ENCODE data around the gene TIGD6. TPM values are rescaled to one million over a fixed set of nuclear protein-coding genes. Genes with fewer than 3 reads are reported as not detected.

Gene TIGD6
- total RNA-seq, 1 experiment from 2014 or later = 2.1 TPM

DNA sequence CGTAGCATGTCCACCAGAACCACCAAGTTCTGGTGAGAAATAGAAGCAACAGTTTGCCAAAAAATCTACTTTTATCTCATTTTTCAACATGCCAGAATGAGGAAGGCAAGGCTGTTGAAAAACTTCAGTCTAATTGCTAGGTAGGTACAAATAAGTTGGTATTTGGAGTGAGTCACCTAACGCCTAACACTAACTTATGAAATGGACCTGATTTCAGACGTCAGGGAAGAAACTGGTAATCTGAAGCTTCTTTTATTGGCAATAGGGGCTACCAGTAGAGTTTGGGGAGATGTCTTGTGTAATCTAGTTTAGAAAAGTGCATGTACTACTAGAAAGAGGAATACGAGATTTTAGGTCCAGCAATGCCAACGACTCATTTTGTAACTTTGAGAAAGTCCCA lies 51.5 kb downstream of the TIGD6 start (continued):
- TF ChIP-seq, protein P1, sequence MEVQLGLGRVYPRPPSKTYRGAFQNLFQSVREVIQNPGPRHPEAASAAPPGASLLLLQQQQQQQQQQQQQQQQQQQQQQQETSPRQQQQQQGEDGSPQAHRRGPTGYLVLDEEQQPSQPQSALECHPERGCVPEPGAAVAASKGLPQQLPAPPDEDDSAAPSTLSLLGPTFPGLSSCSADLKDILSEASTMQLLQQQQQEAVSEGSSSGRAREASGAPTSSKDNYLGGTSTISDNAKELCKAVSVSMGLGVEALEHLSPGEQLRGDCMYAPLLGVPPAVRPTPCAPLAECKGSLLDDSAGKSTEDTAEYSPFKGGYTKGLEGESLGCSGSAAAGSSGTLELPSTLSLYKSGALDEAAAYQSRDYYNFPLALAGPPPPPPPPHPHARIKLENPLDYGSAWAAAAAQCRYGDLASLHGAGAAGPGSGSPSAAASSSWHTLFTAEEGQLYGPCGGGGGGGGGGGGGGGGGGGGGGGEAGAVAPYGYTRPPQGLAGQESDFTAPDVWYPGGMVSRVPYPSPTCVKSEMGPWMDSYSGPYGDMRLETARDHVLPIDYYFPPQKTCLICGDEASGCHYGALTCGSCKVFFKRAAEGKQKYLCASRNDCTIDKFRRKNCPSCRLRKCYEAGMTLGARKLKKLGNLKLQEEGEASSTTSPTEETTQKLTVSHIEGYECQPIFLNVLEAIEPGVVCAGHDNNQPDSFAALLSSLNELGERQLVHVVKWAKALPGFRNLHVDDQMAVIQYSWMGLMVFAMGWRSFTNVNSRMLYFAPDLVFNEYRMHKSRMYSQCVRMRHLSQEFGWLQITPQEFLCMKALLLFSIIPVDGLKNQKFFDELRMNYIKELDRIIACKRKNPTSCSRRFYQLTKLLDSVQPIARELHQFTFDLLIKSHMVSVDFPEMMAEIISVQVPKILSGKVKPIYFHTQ (CRISPR knock-in tag; IDR thresholded peaks at IDR 0.05) = no peak
- TF ChIP-seq FOXK1 (CRISPR knock-in tag; IDR thresholded peaks at IDR 0.05) (no peak), IRF1 (CRISPR knock-in tag; IDR thresholded peaks at IDR 0.05) (no peak), ZNF671 (CRISPR knock-in tag; IDR thresholded peaks at IDR 0.05) (no peak), ZNF416 (CRISPR knock-in tag; IDR thresholded peaks at IDR 0.05) (no peak)
- TF ChIP-seq, protein P2, sequence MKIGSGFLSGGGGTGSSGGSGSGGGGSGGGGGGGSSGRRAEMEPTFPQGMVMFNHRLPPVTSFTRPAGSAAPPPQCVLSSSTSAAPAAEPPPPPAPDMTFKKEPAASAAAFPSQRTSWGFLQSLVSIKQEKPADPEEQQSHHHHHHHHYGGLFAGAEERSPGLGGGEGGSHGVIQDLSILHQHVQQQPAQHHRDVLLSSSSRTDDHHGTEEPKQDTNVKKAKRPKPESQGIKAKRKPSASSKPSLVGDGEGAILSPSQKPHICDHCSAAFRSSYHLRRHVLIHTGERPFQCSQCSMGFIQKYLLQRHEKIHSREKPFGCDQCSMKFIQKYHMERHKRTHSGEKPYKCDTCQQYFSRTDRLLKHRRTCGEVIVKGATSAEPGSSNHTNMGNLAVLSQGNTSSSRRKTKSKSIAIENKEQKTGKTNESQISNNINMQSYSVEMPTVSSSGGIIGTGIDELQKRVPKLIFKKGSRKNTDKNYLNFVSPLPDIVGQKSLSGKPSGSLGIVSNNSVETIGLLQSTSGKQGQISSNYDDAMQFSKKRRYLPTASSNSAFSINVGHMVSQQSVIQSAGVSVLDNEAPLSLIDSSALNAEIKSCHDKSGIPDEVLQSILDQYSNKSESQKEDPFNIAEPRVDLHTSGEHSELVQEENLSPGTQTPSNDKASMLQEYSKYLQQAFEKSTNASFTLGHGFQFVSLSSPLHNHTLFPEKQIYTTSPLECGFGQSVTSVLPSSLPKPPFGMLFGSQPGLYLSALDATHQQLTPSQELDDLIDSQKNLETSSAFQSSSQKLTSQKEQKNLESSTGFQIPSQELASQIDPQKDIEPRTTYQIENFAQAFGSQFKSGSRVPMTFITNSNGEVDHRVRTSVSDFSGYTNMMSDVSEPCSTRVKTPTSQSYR (CRISPR knock-in tag; IDR thresholded peaks at IDR 0.05) = no peak
- TF ChIP-seq, protein P3, sequence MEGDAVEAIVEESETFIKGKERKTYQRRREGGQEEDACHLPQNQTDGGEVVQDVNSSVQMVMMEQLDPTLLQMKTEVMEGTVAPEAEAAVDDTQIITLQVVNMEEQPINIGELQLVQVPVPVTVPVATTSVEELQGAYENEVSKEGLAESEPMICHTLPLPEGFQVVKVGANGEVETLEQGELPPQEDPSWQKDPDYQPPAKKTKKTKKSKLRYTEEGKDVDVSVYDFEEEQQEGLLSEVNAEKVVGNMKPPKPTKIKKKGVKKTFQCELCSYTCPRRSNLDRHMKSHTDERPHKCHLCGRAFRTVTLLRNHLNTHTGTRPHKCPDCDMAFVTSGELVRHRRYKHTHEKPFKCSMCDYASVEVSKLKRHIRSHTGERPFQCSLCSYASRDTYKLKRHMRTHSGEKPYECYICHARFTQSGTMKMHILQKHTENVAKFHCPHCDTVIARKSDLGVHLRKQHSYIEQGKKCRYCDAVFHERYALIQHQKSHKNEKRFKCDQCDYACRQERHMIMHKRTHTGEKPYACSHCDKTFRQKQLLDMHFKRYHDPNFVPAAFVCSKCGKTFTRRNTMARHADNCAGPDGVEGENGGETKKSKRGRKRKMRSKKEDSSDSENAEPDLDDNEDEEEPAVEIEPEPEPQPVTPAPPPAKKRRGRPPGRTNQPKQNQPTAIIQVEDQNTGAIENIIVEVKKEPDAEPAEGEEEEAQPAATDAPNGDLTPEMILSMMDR (IDR thresholded peaks at IDR 0.05) = no peak
- TF ChIP-seq, protein P4, sequence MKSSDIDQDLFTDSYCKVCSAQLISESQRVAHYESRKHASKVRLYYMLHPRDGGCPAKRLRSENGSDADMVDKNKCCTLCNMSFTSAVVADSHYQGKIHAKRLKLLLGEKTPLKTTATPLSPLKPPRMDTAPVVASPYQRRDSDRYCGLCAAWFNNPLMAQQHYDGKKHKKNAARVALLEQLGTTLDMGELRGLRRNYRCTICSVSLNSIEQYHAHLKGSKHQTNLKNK (CRISPR knock-in tag; IDR thresholded peaks at IDR 0.05) = no peak

GRCh38 chr5:149946118-149946517 lies 54.3 kb downstream of the TIGD6 start:
- no peaks in the 10 kb centered on the region for H3K27me3 Mint-ChIP-seq (ENCODE audit: low read depth)
- H3K27ac Mint-ChIP-seq = no peak overlapping the region
- H3K36me3 Mint-ChIP-seq = no peaks in the 10 kb centered on the region
- ChIA-PET CTCF (interaction anchor here (0.7 to 1.1 kb wide), 2 partner anchors 14 to 44 kb away, joined by 3 read pairs; no protein-coding TSS in a partner anchor), POLR2A (no interaction called here)
- H3K4me3 Mint-ChIP-seq = no peak overlapping the region
- ATAC-seq (no peak), DNase-seq (ENCODE audit: low spot score) (no peak)
- TF ChIP-seq, protein P5, sequence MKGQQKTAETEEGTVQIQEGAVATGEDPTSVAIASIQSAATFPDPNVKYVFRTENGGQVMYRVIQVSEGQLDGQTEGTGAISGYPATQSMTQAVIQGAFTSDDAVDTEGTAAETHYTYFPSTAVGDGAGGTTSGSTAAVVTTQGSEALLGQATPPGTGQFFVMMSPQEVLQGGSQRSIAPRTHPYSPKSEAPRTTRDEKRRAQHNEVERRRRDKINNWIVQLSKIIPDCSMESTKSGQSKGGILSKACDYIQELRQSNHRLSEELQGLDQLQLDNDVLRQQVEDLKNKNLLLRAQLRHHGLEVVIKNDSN (CRISPR knock-in tag; IDR thresholded peaks at IDR 0.05) = no peak
- no peak for TF ChIP-seq ZNF423 (CRISPR knock-in tag; IDR thresholded peaks at IDR 0.05)
- TF ChIP-seq PREB (CRISPR knock-in tag; IDR thresholded peaks at IDR 0.05; ENCODE audit: borderline replicate concordance) = no peak
- H3K9me3 Mint-ChIP-seq = no peaks in the 10 kb centered on the region
- H3K4me1 Mint-ChIP-seq = no peaks in the 10 kb centered on the region

- ChIA-PET CTCF (no interaction called here), POLR2A (no interaction called here)
Measured at GRCh38 chr5:149944666-149945065, 55.8 kb downstream of the TIGD6 start, which contains the start of gene PDE6A. TSS of gene PDE6A (minus strand) at chr5:149944793. CDS start at chr5:149944673, 120 bp downstream.

More at GRCh38 chr5:149944666-149945065, 55.8 kb downstream of the TIGD6 start, which contains the start of gene PDE6A:
- Mint-ChIP-seq H3K36me3 (no peaks in the 10 kb centered on the region), H3K4me3 (no peak within 1 kb of the TSS), H3K4me1 (no peaks in the 10 kb centered on the region), H3K27me3 (ENCODE audit: low read depth) (no peaks in the 10 kb centered on the region), H3K9me3 (no peaks in the 10 kb centered on the region), H3K27ac (no peak within 1 kb of the TSS)
- ATAC-seq (no peak), DNase-seq (ENCODE audit: low spot score) (no peak)
- TF ChIP-seq SMAD4 (CRISPR knock-in tag; IDR thresholded peaks at IDR 0.05) (no peak), FOXK1 (CRISPR knock-in tag; IDR thresholded peaks at IDR 0.05) (no peak), KAT7 (CRISPR knock-in tag; IDR thresholded peaks at IDR 0.05; ENCODE audit: borderline replicate concordance) (no peak), OVOL2 (CRISPR knock-in tag; IDR thresholded peaks at IDR 0.05; ENCODE audit: borderline replicate concordance) (no peak), MYBL2 (CRISPR knock-in tag; IDR thresholded peaks at IDR 0.05) (no peak), GTF2I (CRISPR knock-in tag; conservative IDR thresholded peaks at IDR 0.05) (no peak), ZNF416 (CRISPR knock-in tag; IDR thresholded peaks at IDR 0.05) (no peak), CBFB (CRISPR knock-in tag; IDR thresholded peaks at IDR 0.05; ENCODE audit: low read depth) (no peak), ZNF263 (CRISPR knock-in tag; IDR thresholded peaks at IDR 0.05; ENCODE audit: low read depth) (no peak), ZNF317 (CRISPR knock-in tag; IDR thresholded peaks at IDR 0.05; ENCODE audit: borderline replicate concordance, low read depth) (no peak), ZNF121 (CRISPR knock-in tag; IDR thresholded peaks at IDR 0.05) (no peak)
- TF ChIP-seq, protein P6, sequence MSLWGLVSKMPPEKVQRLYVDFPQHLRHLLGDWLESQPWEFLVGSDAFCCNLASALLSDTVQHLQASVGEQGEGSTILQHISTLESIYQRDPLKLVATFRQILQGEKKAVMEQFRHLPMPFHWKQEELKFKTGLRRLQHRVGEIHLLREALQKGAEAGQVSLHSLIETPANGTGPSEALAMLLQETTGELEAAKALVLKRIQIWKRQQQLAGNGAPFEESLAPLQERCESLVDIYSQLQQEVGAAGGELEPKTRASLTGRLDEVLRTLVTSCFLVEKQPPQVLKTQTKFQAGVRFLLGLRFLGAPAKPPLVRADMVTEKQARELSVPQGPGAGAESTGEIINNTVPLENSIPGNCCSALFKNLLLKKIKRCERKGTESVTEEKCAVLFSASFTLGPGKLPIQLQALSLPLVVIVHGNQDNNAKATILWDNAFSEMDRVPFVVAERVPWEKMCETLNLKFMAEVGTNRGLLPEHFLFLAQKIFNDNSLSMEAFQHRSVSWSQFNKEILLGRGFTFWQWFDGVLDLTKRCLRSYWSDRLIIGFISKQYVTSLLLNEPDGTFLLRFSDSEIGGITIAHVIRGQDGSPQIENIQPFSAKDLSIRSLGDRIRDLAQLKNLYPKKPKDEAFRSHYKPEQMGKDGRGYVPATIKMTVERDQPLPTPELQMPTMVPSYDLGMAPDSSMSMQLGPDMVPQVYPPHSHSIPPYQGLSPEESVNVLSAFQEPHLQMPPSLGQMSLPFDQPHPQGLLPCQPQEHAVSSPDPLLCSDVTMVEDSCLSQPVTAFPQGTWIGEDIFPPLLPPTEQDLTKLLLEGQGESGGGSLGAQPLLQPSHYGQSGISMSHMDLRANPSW (CRISPR knock-in tag; conservative IDR thresholded peaks at IDR 0.05; ENCODE audit: low read depth) = no peak

Measured in WTC11 (cell line).